Neural cell (in vitro differentiated cells): ENCODE results near the gene NGF. TPM values are rescaled to one million over a fixed set of nuclear protein-coding genes. Genes with fewer than 3 reads are reported as not detected.

ENCODE experiments used
- H2AFZ ChIP-seq: fragments of 200-600, 300-800 bp; sonication (generic), shearing (Covaris generic); 2 replicates; pipeline ENCODE4 v1.6.0; 2014; ENCODE audit warnings: low read depth, mild to moderate bottlenecking, antibody characterized with exemption, low read length, moderate library complexity
- H3F3A ChIP-seq: fragments of 200-600 bp; shearing (Covaris generic); 2 replicates; pipeline ENCODE4 v1.6.1; 2016; ENCODE audit warnings: mild to moderate bottlenecking, moderate library complexity, mixed read lengths, antibody characterized with exemption, low read length; ENCODE audit not compliant: insufficient read depth, poor library complexity, severe bottlenecking
- H3K27ac ChIP-seq: fragments of 200-600, 300-800 bp; sonication (generic), shearing (Covaris generic); 2 replicates; pipeline ENCODE4 v1.5.1; 2014; ENCODE audit warnings: mild to moderate bottlenecking, low read length, moderate library complexity
- H3K27me3 ChIP-seq: fragments of 300-800, 200-600 bp; sonication (generic), shearing (Covaris generic); 2 replicates; pipeline ENCODE4 v1.6.0; 2014; ENCODE audit warnings: mild to moderate bottlenecking, low read depth, low read length, moderate library complexity; ENCODE audit not compliant: insufficient read depth
- H3K36me3 ChIP-seq: fragments of 300-800, 200-600 bp; sonication (generic), shearing (Covaris generic); 2 replicates; pipeline ENCODE4 v1.5.1; 2014; ENCODE audit warnings: mild to moderate bottlenecking, antibody characterized with exemption, low read length, moderate library complexity; ENCODE audit not compliant: insufficient read depth
- H3K4me2 ChIP-seq: fragments of 300-800, 200-600 bp; sonication (generic), shearing (Covaris generic); 2 replicates; pipeline ENCODE4 v1.6.0; 2014; ENCODE audit warnings: mild to moderate bottlenecking, low read length
- H3K4me3 ChIP-seq: fragments of 300-800, 200-600 bp; sonication (generic), shearing (Covaris generic); 2 replicates; pipeline ENCODE4 v1.5.1; 2014; ENCODE audit warnings: mild to moderate bottlenecking, low read length, moderate library complexity
- H3K79me2 ChIP-seq: fragments of 200-600 bp; shearing (Covaris generic); replicated peaks from 2 replicates; pipeline ENCODE4 v1.6.0; 2014; ENCODE audit warnings: mild to moderate bottlenecking, low read length, moderate library complexity; ENCODE audit not compliant: insufficient read depth
- H3K9ac ChIP-seq: fragments of 300-800, 200-600 bp; sonication (generic), shearing (Covaris generic); 2 replicates; pipeline ENCODE4 v1.6.1; 2016; ENCODE audit warnings: mild to moderate bottlenecking, low read length, mixed read lengths
- H3K9me2 ChIP-seq: fragments of 200-600 bp; shearing (Covaris generic); 2 replicates; pipeline ENCODE4 v1.6.1; 2016; ENCODE audit warnings: mild to moderate bottlenecking, low read length, mixed read lengths; ENCODE audit not compliant: insufficient read depth
- H3K9me3 ChIP-seq: fragments of 200-600, 300-800 bp; sonication (generic), shearing (Covaris generic); 2 replicates; pipeline ENCODE4 v1.6.1; 2016; ENCODE audit warnings: mild to moderate bottlenecking, mixed run types, low read length, moderate library complexity, mixed read lengths
- H4K20me1 ChIP-seq: fragments of 200-600 bp; shearing (Covaris generic); 2 replicates; pipeline ENCODE4 v1.6.1; 2016; ENCODE audit warnings: mild to moderate bottlenecking, mixed run types; ENCODE audit not compliant: insufficient read depth
- CTCF ChIP-seq: fragments of 450-650 bp; IDR thresholded peaks from 2 replicates; pipeline ENCODE4 v1.5.1; 2014; ENCODE audit warnings: antibody characterized with exemption, mild to moderate bottlenecking, moderate library complexity; ENCODE audit not compliant: poor library complexity, severe bottlenecking
- EP300 ChIP-seq: fragments of 450-650 bp; conservative IDR thresholded peaks from 2 replicates; pipeline ENCODE4 v1.6.1; 2014; ENCODE audit warnings: antibody characterized with exemption, mild to moderate bottlenecking, moderate library complexity; ENCODE audit not compliant: poor library complexity, severe bottlenecking
- EZH2 ChIP-seq: fragments of 200-600, 300-800 bp; shearing (Covaris generic), sonication (generic); IDR thresholded peaks from 2 replicates; pipeline ENCODE4 v1.6.1; 2014; ENCODE audit warnings: antibody characterized with exemption, low read length, borderline replicate concordance, mild to moderate bottlenecking; ENCODE audit not compliant: insufficient read depth, poor library complexity, severe bottlenecking
- MXI1 ChIP-seq: fragments of 450-650 bp; conservative IDR thresholded peaks from 2 replicates; pipeline ENCODE4 v1.6.1; 2014; ENCODE audit warnings: antibody characterized with exemption, mild to moderate bottlenecking; ENCODE audit not compliant: poor library complexity, severe bottlenecking
- POLR2AphosphoS5 ChIP-seq: IDR thresholded peaks from 2 replicates; pipeline ENCODE4 v1.6.1; 2012
- RAD21 ChIP-seq: fragments of 450-650 bp; conservative IDR thresholded peaks from 2 replicates; pipeline ENCODE4 v1.6.1; 2014; ENCODE audit warnings: antibody characterized with exemption, mild to moderate bottlenecking, moderate library complexity
- REST ChIP-seq: IDR thresholded peaks from 2 replicates; pipeline ENCODE4 v1.6.1; 2012; ENCODE audit warnings: borderline replicate concordance
- SMC3 ChIP-seq: fragments of 450-650 bp; conservative IDR thresholded peaks from 2 replicates; pipeline ENCODE4 v1.6.1; 2014; ENCODE audit warnings: antibody characterized with exemption, mild to moderate bottlenecking, moderate library complexity; ENCODE audit not compliant: poor library complexity
- TAF1 ChIP-seq: IDR thresholded peaks from 2 replicates; pipeline ENCODE4 v1.6.1; 2012; ENCODE audit warnings: low read depth
- polyA plus RNA-seq: library from polyadenylated mRNA; depleted of rRNA; stranded (reverse); fragments of >200 nt; gene quantifications from 2 replicates; pipeline ENCODE4 v1.2.3, GENCODE V29; 2014

The NGF gene
- polyA plus RNA-seq, 1 donor from 2014 or later = not detected

GRCh38 chr1:115296981-115297380, 41.1 kb downstream of the NGF start:
- no peak overlapping the region for H3K9ac ChIP-seq
- H3F3A ChIP-seq = no peaks in the 10 kb centered on the region
- H3K36me3 ChIP-seq = no peaks in the 10 kb centered on the region
- H4K20me1 ChIP-seq = no peaks in the 10 kb centered on the region
- no peak overlapping the region for H3K4me3 ChIP-seq
- no peaks in the 10 kb centered on the region for H3K9me3 ChIP-seq
- no peak overlapping the region for H3K4me2 ChIP-seq
- H3K27ac ChIP-seq = no peak overlapping the region
- H3K9me2 ChIP-seq = no peaks in the 10 kb centered on the region
- H3K27me3 ChIP-seq = no peaks in the 10 kb centered on the region
- H3K79me2 ChIP-seq = no peaks in the 10 kb centered on the region
- no peak for TF ChIP-seq SMC3
- no peak for TF ChIP-seq EP300
- H2AFZ ChIP-seq = no peak overlapping the region

DNA sequence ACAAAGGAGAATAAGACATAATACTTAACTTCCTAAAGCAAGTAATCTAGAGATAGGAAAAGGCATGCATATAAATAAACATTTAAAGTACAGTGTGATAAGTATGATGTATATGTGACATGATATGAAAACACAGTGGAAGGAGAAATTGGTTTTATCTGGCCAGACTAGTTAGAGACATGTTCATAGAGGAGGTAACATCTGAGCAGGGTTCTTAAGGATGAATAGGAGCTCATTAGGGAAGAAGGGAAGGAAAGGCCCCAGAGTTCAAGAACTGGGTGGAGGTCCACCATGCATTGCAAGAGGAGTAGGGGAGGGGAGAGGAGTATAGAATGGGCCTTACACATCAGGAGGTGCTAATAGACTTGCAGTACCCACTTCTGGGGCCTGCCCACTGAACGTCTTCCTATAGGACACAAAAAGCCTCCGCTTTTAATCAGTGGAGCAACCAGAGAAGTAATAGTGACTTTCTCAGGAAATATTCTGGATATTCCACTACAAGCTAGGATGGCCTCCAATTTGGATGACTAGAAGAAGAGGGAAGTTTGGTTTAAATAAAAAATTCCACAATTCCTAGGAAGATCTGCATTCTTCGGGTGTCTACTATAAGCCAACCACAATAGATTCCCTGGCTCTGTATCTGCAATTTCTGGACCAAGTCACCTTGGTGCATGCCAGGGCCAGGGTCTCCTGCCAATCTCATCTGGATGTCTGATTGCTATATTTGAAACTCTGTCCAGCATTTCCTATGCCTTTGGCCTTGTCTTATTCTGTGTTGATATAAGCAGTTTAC, 41.9 kb downstream of the NGF start:
- no peaks in the 10 kb centered on the region for H3K36me3 ChIP-seq
- H2AFZ ChIP-seq = no peak overlapping the region
- H3K27ac ChIP-seq = no peak overlapping the region
- H3K4me2 ChIP-seq = no peak overlapping the region
- H3K9me2 ChIP-seq = no peaks in the 10 kb centered on the region
- H3K9ac ChIP-seq = no peak overlapping the region
- H3K79me2 ChIP-seq = no peaks in the 10 kb centered on the region
- no peak overlapping the region for H3K4me3 ChIP-seq
- TF ChIP-seq CTCF (no peak), EP300 (no peak), SMC3 (no peak), EZH2 (no peak), POLR2AphosphoS5 (no peak), TAF1 (no peak), REST (no peak), MXI1 (no peak), RAD21 (no peak)
- H3K9me3 ChIP-seq = no peaks in the 10 kb centered on the region
- H3K27me3 ChIP-seq = no peaks in the 10 kb centered on the region
- no peaks in the 10 kb centered on the region for H3F3A ChIP-seq
- H4K20me1 ChIP-seq = no peaks in the 10 kb centered on the region
